K562 (cell line): ENCODE results near the gene TTC6.

ENCODE experiments used
- BCL6 ChIP-seq: fragments of 250-450 bp; sonication (Bioruptor Pico); IDR thresholded peaks from 2 replicates; pipeline ENCODE4 v1.4.0; 2020
- CBX5 ChIP-seq: IDR thresholded peaks from 2 replicates; pipeline ENCODE4 v1.6.1; 2014; ENCODE audit warnings: low read depth, borderline replicate concordance
- CREM ChIP-seq: IDR thresholded peaks from 2 replicates; pipeline ENCODE4 v1.6.1; 2014; ENCODE audit warnings: antibody characterized with exemption, low read depth
- ELF4 ChIP-seq: fragments of 450-650 bp; formaldehyde crosslinking; IDR thresholded peaks from 2 replicates; pipeline ENCODE4 v1.4.0; 2022; ENCODE audit warnings: missing genetic modification characterization
- EZH2 ChIP-seq: IDR thresholded peaks from 2 replicates; pipeline ENCODE4 v1.6.1; 2012; ENCODE audit warnings: low read depth, mild to moderate bottlenecking, inconsistent platforms, low read length, borderline replicate concordance
- POLR2A ChIP-seq: fragments of 450-650 bp; conservative IDR thresholded peaks from 2 replicates; pipeline ENCODE4 v1.6.1; 2016
- SIN3A ChIP-seq, 2 experiments: fragments of 150-350 bp in 1 of 2; IDR thresholded peaks; 2 replicates each; pipeline ENCODE4 v1.6.1; 2011 to 2016; ENCODE audit warnings: borderline replicate concordance in 2 of 2, low read depth in 2 of 2, low read length in 2 of 2, mild to moderate bottlenecking in 2 of 2, moderate library complexity in 2 of 2; ENCODE audit not compliant: control insufficient read depth in 1 of 2
- TBP ChIP-seq: optimal IDR thresholded peaks from 2 replicates; pipeline ENCODE3; 2011; ENCODE audit warnings: low read depth, low read length, improper control_type of control experiment
- TRIM24 ChIP-seq, 2 experiments: fragments of 450-650 bp; IDR thresholded peaks; 2 replicates each; pipeline ENCODE4 v1.6.1; 2016
- TF ChIP-seq, protein P1 (sequence below): sonication (generic); formaldehyde crosslinking; IDR thresholded peaks from 2 replicates; pipeline ENCODE4 v1.8.1; 2023; ENCODE audit warnings: mild to moderate bottlenecking, missing genetic modification reagents
- TF ChIP-seq, protein P2 (sequence below): fragments of 450-650 bp; IDR thresholded peaks from one replicate; pipeline ENCODE4 v1.6.1; 2018; ENCODE audit warnings: mild to moderate bottlenecking, moderate library complexity; ENCODE audit not compliant: partially characterized antibody
- TF ChIP-seq, protein P3 (sequence below): fragments of 250-450 bp; sonication (Bioruptor Pico); IDR thresholded peaks from 2 replicates; pipeline ENCODE4 v1.8.0; 2021; ENCODE audit warnings: mild to moderate bottlenecking, moderate library complexity
- TF ChIP-seq, protein P4 (sequence below): IDR thresholded peaks from 3 replicates; pipeline ENCODE4 v1.6.1; 2011; ENCODE audit warnings: borderline replicate concordance, mild to moderate bottlenecking; ENCODE audit not compliant: insufficient read length, insufficient read depth

DNA sequence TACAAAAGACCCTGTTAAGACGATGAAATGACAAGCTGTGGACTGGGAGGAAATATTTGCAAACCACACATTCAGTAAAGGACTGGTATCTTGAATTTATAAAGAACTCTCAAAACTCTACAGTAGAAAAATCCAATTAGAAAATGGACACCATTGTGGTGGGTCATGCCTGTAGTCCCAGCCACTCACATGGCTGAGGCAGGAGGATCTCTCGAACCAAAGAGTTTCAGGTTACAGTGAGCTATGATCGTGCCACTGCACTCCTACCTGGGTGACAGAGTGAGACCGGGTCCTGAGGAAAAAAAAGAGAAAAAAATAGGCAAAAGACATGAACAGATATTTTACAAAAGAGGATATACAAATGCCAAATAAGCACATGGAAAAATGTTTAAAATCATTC lies 41.9 kb downstream of the TTC6 start:
- TF ChIP-seq, protein P1, sequence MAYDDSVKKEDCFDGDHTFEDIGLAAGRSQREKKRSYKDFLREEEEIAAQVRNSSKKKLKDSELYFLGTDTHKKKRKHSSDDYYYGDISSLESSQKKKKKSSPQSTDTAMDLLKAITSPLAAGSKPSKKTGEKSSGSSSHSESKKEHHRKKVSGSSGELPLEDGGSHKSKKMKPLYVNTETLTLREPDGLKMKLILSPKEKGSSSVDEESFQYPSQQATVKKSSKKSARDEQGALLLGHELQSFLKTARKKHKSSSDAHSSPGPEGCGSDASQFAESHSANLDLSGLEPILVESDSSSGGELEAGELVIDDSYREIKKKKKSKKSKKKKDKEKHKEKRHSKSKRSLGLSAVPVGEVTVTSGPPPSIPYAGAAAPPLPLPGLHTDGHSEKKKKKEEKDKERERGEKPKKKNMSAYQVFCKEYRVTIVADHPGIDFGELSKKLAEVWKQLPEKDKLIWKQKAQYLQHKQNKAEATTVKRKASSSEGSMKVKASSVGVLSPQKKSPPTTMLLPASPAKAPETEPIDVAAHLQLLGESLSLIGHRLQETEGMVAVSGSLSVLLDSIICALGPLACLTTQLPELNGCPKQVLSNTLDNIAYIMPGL (CRISPR knock-in tag) = no peak
- TF ChIP-seq TRIM24 (IDR thresholded peaks at IDR 0.05) = no peak
- TF ChIP-seq BCL6 (CRISPR knock-in tag) = no peak
- no peak for TF ChIP-seq CREM
- TF ChIP-seq POLR2A = no peak
- TF ChIP-seq, protein P2, sequence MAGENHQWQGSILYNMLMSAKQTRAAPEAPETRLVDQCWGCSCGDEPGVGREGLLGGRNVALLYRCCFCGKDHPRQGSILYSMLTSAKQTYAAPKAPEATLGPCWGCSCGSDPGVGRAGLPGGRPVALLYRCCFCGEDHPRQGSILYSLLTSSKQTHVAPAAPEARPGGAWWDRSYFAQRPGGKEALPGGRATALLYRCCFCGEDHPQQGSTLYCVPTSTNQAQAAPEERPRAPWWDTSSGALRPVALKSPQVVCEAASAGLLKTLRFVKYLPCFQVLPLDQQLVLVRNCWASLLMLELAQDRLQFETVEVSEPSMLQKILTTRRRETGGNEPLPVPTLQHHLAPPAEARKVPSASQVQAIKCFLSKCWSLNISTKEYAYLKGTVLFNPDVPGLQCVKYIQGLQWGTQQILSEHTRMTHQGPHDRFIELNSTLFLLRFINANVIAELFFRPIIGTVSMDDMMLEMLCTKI = no peak
- no peak for TF ChIP-seq TBP
- no peak for TF ChIP-seq SIN3A (IDR thresholded peaks at IDR 0.05; ENCODE audit: borderline replicate concordance in 2 of 2, control insufficient read depth in 1 of 2, low read depth in 2 of 2, low read length in 2 of 2)
- no peak for TF ChIP-seq ELF4 (CRISPR knock-in tag)
- TF ChIP-seq EZH2 = no peak
- TF ChIP-seq, protein P3, sequence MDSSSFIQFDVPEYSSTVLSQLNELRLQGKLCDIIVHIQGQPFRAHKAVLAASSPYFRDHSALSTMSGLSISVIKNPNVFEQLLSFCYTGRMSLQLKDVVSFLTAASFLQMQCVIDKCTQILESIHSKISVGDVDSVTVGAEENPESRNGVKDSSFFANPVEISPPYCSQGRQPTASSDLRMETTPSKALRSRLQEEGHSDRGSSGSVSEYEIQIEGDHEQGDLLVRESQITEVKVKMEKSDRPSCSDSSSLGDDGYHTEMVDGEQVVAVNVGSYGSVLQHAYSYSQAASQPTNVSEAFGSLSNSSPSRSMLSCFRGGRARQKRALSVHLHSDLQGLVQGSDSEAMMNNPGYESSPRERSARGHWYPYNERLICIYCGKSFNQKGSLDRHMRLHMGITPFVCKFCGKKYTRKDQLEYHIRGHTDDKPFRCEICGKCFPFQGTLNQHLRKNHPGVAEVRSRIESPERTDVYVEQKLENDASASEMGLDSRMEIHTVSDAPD (CRISPR knock-in tag) = no peak
- TF ChIP-seq CBX5 = no peak
- TF ChIP-seq, protein P4, sequence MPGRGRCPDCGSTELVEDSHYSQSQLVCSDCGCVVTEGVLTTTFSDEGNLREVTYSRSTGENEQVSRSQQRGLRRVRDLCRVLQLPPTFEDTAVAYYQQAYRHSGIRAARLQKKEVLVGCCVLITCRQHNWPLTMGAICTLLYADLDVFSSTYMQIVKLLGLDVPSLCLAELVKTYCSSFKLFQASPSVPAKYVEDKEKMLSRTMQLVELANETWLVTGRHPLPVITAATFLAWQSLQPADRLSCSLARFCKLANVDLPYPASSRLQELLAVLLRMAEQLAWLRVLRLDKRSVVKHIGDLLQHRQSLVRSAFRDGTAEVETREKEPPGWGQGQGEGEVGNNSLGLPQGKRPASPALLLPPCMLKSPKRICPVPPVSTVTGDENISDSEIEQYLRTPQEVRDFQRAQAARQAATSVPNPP = no peak
